ENCODE data around the gene PHACTR4. TPM values are rescaled to one million over a fixed set of nuclear protein-coding genes. Genes with fewer than 3 reads are reported as not detected.
A peak's percentile ranks its signal among the peaks of the same experiment; 100 is the strongest.

Gene PHACTR4
- total RNA-seq, 2 experiments from 2014 or later, result 20.3 to 20.9 TPM

DNA sequence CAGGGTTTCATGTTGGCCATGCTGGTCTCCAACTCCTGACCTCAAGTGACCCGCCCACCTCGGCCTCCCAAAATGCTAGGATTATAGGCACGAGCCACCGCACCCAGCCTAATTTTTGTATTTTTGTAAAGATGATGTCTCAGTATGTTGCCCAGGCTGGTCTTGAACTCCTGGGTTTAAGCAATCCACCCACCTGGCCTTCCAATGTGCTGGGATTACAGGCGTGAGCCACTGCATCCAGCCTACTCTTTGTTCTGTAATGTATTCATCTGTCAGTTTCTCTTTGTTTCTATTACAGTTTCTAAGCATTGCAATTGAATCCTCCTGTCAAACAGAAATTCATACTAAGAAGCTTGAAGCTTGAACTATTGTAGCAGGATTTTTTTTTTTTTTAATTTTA is 81.5 kb downstream of the PHACTR4 start:
- TF ChIP-seq, protein P1, sequence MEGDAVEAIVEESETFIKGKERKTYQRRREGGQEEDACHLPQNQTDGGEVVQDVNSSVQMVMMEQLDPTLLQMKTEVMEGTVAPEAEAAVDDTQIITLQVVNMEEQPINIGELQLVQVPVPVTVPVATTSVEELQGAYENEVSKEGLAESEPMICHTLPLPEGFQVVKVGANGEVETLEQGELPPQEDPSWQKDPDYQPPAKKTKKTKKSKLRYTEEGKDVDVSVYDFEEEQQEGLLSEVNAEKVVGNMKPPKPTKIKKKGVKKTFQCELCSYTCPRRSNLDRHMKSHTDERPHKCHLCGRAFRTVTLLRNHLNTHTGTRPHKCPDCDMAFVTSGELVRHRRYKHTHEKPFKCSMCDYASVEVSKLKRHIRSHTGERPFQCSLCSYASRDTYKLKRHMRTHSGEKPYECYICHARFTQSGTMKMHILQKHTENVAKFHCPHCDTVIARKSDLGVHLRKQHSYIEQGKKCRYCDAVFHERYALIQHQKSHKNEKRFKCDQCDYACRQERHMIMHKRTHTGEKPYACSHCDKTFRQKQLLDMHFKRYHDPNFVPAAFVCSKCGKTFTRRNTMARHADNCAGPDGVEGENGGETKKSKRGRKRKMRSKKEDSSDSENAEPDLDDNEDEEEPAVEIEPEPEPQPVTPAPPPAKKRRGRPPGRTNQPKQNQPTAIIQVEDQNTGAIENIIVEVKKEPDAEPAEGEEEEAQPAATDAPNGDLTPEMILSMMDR (IDR thresholded peaks at IDR 0.05), result no peak
- intact Hi-C loops (cut with micrococcal nuclease), result no loop called here
- Mint-ChIP-seq H3K27me3 (no peaks in the 10 kb centered on the region), H3K9me3 (no peaks in the 10 kb centered on the region), H3K4me3 (no peak overlapping the region), H3K4me1 (ENCODE audit: low read depth) (peaks cover 26% of the 10 kb centered on the region), H3K36me3 (ENCODE audit: low read depth) (peaks cover 2% of the 10 kb centered on the region), H3K27ac (peak overlapping the region; percentile 42)
- ATAC-seq (no peak), DNase-seq (no peak)
- ChIA-PET POLR2A (interaction anchor here (0.6 to 1.8 kb wide), 4 partner anchors 57 to 67 kb away, joined by 3 to 8 read pairs (median 4); no protein-coding TSS in a partner anchor), CTCF (interaction anchor here (0.7 kb wide), 1 partner anchor 73 kb away, joined by 3 read pairs; no protein-coding TSS in a partner anchor)

DNA sequence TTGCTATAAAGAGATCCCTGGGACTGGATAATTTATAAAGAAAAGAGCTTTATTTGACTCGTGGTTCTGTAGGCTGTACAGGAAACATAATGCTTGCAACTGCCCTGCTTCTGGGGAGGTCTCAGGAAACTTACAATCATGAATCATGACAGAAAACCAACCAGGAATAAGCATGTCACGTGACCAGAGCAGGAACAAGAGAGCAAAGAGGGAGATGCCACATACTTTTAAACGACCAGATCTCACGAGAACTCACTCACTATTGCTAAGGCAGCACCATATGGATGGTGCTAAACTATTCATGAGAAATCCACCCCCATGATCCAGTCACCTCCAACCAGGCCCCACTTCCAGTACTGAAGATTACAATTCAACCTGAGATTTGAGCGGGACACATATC is 86.5 kb downstream of the PHACTR4 start:
- DNase-seq (peak; percentile 37), ATAC-seq (peak; percentile 86)
- intact Hi-C loops (cut with micrococcal nuclease), result no loop called here
- no peaks in the 10 kb centered on the region for H3K27me3 Mint-ChIP-seq
- H3K27ac Mint-ChIP-seq, result peak overlapping the region; percentile 62
- ChIA-PET POLR2A (interaction anchor here (0.6 kb wide), 1 partner anchor 71 kb away, joined by 3 read pairs; no protein-coding TSS in a partner anchor), CTCF (interaction anchor here (1.1 kb wide), 1 partner anchor 13 kb away, joined by 3 read pairs; no protein-coding TSS in a partner anchor)
- H3K36me3 Mint-ChIP-seq (ENCODE audit: low read depth), result peaks cover 9% of the 10 kb centered on the region
- H3K4me3 Mint-ChIP-seq, result peak overlapping the region; percentile 26
- TF ChIP-seq, protein P1 (IDR thresholded peaks at IDR 0.05), result no peak
- H3K4me1 Mint-ChIP-seq (ENCODE audit: low read depth), result peaks cover 12% of the 10 kb centered on the region
- H3K9me3 Mint-ChIP-seq, result no peaks in the 10 kb centered on the region

DNA sequence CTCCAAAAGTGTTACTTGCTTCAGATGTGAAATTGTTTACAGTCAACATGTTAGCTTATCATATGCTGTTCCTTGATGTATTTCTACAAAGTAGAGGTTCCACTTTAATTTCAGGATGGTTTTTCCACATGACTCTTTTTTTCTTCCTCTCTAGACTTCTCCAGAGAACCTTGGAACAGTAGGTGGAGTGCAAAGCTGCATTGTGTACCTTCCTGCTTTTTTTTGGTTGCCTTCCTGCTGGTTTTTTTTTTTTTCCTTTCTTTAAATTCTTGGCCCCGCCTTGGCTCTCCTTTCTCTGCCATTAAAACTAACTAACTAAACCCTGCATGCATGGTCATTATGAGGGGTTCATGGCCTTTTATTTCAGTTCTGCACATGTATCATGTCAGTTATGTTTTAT is 88.1 kb downstream of the PHACTR4 start:
- ATAC-seq (no peak), DNase-seq (no peak)
- Mint-ChIP-seq H3K9me3 (no peaks in the 10 kb centered on the region), H3K27ac (no peak overlapping the region), H3K4me3 (no peak overlapping the region), H3K4me1 (ENCODE audit: low read depth) (peaks cover 14% of the 10 kb centered on the region), H3K27me3 (no peaks in the 10 kb centered on the region), H3K36me3 (ENCODE audit: low read depth) (peaks cover 9% of the 10 kb centered on the region)
- CTCF ChIA-PET, result no interaction called here
- TF ChIP-seq, protein P1 (IDR thresholded peaks at IDR 0.05), result no peak
- intact Hi-C loops (cut with micrococcal nuclease), result no loop called here
- POLR2A ChIA-PET, result interaction anchor here (0.7 kb wide), 1 partner anchor 50 kb away, joined by 3 read pairs; no protein-coding TSS in a partner anchor

DNA sequence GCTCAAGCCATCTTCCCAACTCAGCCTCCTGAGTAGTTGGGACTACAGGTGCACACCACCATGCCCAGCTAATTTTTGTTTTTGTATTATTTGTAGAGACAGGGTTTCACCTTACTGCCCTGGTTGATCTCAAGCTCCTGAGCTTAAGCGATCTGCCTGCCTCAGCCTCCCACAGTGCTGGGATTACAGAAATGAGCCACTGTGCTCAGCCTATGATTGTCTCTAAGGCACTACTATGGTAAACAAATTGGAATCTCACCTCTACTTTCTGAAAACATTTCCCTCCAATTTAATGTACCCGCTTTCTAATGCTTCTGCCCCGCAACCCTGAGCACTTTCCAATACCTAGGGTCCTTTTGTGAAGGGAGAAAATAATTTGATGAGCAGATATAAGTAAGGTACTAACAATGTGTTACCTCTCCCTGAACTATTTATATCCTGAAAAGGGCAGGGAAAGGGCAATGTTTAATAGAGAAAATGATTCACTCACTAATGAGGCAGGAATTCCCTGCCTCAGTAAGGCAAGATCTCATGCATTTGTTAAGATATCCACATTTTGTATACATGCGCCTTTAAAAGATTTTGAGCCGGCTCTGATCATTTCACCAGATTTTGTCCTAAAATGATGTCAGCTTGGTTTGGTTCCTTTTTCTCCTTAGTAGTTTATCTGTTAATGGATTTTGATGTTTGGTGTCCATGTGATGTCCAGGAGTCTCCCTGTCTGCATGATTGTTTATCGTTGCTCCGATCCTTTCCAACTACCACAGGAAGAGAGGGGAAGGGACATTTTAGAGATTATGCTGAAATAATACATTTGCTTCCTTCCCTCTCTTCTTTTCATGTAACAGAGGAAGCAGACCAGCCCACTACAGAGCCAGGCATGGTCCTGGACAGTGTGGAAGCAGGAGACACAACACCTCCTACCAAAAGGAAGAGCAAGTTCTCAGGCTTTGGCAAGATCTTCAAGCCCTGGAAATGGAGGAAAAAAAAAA is 89.0 kb downstream of the PHACTR4 start:
- Mint-ChIP-seq H3K27me3 (no peaks in the 10 kb centered on the region), H3K4me1 (ENCODE audit: low read depth) (peaks cover 14% of the 10 kb centered on the region), H3K36me3 (ENCODE audit: low read depth) (peaks cover 7% of the 10 kb centered on the region), H3K9me3 (no peaks in the 10 kb centered on the region), H3K4me3 (no peak overlapping the region), H3K27ac (no peak overlapping the region)
- DNase-seq, result no peak
- intact Hi-C loops (cut with micrococcal nuclease), result no loop called here
- TF ChIP-seq, protein P1 (IDR thresholded peaks at IDR 0.05), result no peak
- ChIA-PET CTCF (no interaction called here), POLR2A (interaction anchor here (0.7 kb wide), 1 partner anchor 190 kb away, joined by 3 read pairs; the partner anchor contains the start of gene RNU11)
- ATAC-seq, result no peak
